H1 (cell line): ENCODE data around the gene BCL2L13. TPM values are rescaled to one million over a fixed set of nuclear protein-coding genes. Genes with fewer than 3 reads are reported as not detected.

Source experiments
- BRCA1 ChIP-seq: IDR thresholded peaks from 2 replicates; pipeline ENCODE4 v1.6.1; 2012; ENCODE audit warnings: low read depth, low read length, improper control_type of control experiment
- CHD1 ChIP-seq: IDR thresholded peaks from 2 replicates; pipeline ENCODE4 v1.6.1; 2012; ENCODE audit warnings: low read depth, low read length, improper control_type of control experiment
- JUN ChIP-seq: IDR thresholded peaks from 2 replicates; pipeline ENCODE4 v1.6.1; 2011; ENCODE audit warnings: low read depth, mild to moderate bottlenecking, improper control_type of control experiment, low read length
- JUND ChIP-seq: IDR thresholded peaks from 2 replicates; pipeline ENCODE4 v1.6.1; 2011; ENCODE audit warnings: mild to moderate bottlenecking, improper control_type of control experiment, low read length
- PHF8 ChIP-seq: fragments of 200-600 bp; sonication (generic); conservative IDR thresholded peaks from 2 replicates; pipeline ENCODE4 v1.7.1; 2012; ENCODE audit warnings: low read depth, mild to moderate bottlenecking, inconsistent platforms, low read length, moderate library complexity
- POU5F1 ChIP-seq: IDR thresholded peaks from 2 replicates; pipeline ENCODE4 v1.6.1; 2011; ENCODE audit warnings: low read depth, mild to moderate bottlenecking, low read length, moderate library complexity
- RFX5 ChIP-seq: IDR thresholded peaks from 2 replicates; pipeline ENCODE4 v1.6.1; 2011; ENCODE audit warnings: low read depth, low read length, improper control_type of control experiment, borderline replicate concordance
- SP4 ChIP-seq: IDR thresholded peaks from 2 replicates; pipeline ENCODE4 v1.6.1; 2012; ENCODE audit warnings: low read length, inconsistent platforms
- SRF ChIP-seq: IDR thresholded peaks from 2 replicates; pipeline ENCODE4 v1.6.1; 2011; ENCODE audit warnings: mild to moderate bottlenecking, low read depth, low read length, moderate library complexity
- TAF1 ChIP-seq: IDR thresholded peaks from 2 replicates; pipeline ENCODE4 v1.6.1; 2011; ENCODE audit warnings: mild to moderate bottlenecking, low read depth, low read length
- polyA plus RNA-seq, 7 experiments: library from polyadenylated mRNA; depleted of rRNA in 3 of 7; stranded (reverse) in 5 of 7; unstranded in 2 of 7; fragments of >200 nt in 5 of 7; fragments of 200-250 nt in 2 of 7; gene quantifications; 1 replicate in 5 of 7; 2 replicates in 1 of 7; 4 replicates in 1 of 7; pipeline versions ENCODE4 v1.2.1 to v1.2.3, GENCODE V29; 2011 to 2013; ENCODE audit warnings: missing spikeins in 2 of 7, mixed read lengths in 2 of 7
- total RNA-seq: library from RNA; stranded (reverse); fragmentation: NEBNext Ultra II Directional; extraction: Animal tissue kit (Norgen Biotek cat#: 25700); gene quantifications from 2 replicates; pipeline ENCODE4 v1.2.1, GENCODE V29; 2021
- TF ChIP-seq, protein P1 (sequence below): fragments of 300-600 bp; sonication (generic); IDR thresholded peaks from 2 replicates; pipeline ENCODE4 v1.7.1; 2012; ENCODE audit warnings: low read length, moderate library complexity, mild to moderate bottlenecking, inconsistent platforms; ENCODE audit not compliant: insufficient replicate concordance

Gene BCL2L13
- total and polyA plus RNA-seq, 2 of the 8 experiments (the other 6 are each of a cell fraction or from before 2014, with no cell fraction given), result 20.7 to 35.0 TPM

GRCh38 chr22:17638432-17639246 lies at the start of gene BCL2L13 (continued):
- TF ChIP-seq, protein P1, sequence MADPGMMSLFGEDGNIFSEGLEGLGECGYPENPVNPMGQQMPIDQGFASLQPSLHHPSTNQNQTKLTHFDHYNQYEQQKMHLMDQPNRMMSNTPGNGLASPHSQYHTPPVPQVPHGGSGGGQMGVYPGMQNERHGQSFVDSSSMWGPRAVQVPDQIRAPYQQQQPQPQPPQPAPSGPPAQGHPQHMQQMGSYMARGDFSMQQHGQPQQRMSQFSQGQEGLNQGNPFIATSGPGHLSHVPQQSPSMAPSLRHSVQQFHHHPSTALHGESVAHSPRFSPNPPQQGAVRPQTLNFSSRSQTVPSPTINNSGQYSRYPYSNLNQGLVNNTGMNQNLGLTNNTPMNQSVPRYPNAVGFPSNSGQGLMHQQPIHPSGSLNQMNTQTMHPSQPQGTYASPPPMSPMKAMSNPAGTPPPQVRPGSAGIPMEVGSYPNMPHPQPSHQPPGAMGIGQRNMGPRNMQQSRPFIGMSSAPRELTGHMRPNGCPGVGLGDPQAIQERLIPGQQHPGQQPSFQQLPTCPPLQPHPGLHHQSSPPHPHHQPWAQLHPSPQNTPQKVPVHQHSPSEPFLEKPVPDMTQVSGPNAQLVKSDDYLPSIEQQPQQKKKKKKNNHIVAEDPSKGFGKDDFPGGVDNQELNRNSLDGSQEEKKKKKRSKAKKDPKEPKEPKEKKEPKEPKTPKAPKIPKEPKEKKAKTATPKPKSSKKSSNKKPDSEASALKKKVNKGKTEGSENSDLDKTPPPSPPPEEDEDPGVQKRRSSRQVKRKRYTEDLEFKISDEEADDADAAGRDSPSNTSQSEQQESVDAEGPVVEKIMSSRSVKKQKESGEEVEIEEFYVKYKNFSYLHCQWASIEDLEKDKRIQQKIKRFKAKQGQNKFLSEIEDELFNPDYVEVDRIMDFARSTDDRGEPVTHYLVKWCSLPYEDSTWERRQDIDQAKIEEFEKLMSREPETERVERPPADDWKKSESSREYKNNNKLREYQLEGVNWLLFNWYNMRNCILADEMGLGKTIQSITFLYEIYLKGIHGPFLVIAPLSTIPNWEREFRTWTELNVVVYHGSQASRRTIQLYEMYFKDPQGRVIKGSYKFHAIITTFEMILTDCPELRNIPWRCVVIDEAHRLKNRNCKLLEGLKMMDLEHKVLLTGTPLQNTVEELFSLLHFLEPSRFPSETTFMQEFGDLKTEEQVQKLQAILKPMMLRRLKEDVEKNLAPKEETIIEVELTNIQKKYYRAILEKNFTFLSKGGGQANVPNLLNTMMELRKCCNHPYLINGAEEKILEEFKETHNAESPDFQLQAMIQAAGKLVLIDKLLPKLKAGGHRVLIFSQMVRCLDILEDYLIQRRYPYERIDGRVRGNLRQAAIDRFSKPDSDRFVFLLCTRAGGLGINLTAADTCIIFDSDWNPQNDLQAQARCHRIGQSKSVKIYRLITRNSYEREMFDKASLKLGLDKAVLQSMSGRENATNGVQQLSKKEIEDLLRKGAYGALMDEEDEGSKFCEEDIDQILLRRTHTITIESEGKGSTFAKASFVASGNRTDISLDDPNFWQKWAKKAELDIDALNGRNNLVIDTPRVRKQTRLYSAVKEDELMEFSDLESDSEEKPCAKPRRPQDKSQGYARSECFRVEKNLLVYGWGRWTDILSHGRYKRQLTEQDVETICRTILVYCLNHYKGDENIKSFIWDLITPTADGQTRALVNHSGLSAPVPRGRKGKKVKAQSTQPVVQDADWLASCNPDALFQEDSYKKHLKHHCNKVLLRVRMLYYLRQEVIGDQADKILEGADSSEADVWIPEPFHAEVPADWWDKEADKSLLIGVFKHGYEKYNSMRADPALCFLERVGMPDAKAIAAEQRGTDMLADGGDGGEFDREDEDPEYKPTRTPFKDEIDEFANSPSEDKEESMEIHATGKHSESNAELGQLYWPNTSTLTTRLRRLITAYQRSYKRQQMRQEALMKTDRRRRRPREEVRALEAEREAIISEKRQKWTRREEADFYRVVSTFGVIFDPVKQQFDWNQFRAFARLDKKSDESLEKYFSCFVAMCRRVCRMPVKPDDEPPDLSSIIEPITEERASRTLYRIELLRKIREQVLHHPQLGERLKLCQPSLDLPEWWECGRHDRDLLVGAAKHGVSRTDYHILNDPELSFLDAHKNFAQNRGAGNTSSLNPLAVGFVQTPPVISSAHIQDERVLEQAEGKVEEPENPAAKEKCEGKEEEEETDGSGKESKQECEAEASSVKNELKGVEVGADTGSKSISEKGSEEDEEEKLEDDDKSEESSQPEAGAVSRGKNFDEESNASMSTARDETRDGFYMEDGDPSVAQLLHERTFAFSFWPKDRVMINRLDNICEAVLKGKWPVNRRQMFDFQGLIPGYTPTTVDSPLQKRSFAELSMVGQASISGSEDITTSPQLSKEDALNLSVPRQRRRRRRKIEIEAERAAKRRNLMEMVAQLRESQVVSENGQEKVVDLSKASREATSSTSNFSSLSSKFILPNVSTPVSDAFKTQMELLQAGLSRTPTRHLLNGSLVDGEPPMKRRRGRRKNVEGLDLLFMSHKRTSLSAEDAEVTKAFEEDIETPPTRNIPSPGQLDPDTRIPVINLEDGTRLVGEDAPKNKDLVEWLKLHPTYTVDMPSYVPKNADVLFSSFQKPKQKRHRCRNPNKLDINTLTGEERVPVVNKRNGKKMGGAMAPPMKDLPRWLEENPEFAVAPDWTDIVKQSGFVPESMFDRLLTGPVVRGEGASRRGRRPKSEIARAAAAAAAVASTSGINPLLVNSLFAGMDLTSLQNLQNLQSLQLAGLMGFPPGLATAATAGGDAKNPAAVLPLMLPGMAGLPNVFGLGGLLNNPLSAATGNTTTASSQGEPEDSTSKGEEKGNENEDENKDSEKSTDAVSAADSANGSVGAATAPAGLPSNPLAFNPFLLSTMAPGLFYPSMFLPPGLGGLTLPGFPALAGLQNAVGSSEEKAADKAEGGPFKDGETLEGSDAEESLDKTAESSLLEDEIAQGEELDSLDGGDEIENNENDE, result no peak
- no peak for TF ChIP-seq RFX5
- peak; percentile 93 for TF ChIP-seq PHF8
- TF ChIP-seq JUND, result peak; percentile 92
- TF ChIP-seq JUN, result peak; percentile 73
- no peak for TF ChIP-seq CHD1
- no peak for TF ChIP-seq POU5F1
- TF ChIP-seq BRCA1, result no peak
- TF ChIP-seq TAF1, result peak; percentile 95
- TF ChIP-seq SRF, result no peak
- TF ChIP-seq SP4, result no peak
